Activated T-cell treated with anti-CD3 and anti-CD28 coated beads, Interleukin-2, amount 50 U/mL, for 1 hour (primary cell): ENCODE results near the gene ENDOV.

ENCODE experiments used
- DNase-seq: peaks from one replicate; pipeline ENCODE4 v3.0.0-alpha.2; 2020

The ENDOV gene

GRCh38 chr17:80416260-80416939, 1.4 kb downstream of the ENDOV start:
- DNase-seq = no peak

- DNase-seq = no peak
Observed at GRCh38 chr17:80416940-80417293, 1.9 kb downstream of the ENDOV start.

- no peak for DNase-seq
Observed at GRCh38 chr17:80418589-80418988, 3.6 kb downstream of the ENDOV start.

- no peak for DNase-seq
Observed at GRCh38 chr17:80419255-80419654, 4.3 kb downstream of the ENDOV start.

- DNase-seq = no peak
Observed at GRCh38 chr17:80421381-80422090, 6.6 kb downstream of the ENDOV start.

GRCh38 chr17:80422276-80422675, 7.3 kb downstream of the ENDOV start:
- no peak for DNase-seq

- DNase-seq = no peak
Observed at GRCh38 chr17:80422981-80423380, 8.0 kb downstream of the ENDOV start.

- no peak for DNase-seq
Observed at GRCh38 chr17:80423536-80424225, 8.7 kb downstream of the ENDOV start.

GRCh38 chr17:80424261-80424660, 9.3 kb downstream of the ENDOV start:
- DNase-seq = no peak

- no peak for DNase-seq
Observed at GRCh38 chr17:80424878-80425765, 10.2 kb downstream of the ENDOV start.

GRCh38 chr17:80425835-80426426, 11.0 kb downstream of the ENDOV start:
- DNase-seq = no peak

- DNase-seq = peak; percentile 93
Observed at GRCh38 chr17:80426671-80427326, 11.8 kb downstream of the ENDOV start.

GRCh38 chr17:80427366-80428282, 12.7 kb downstream of the ENDOV start:
- DNase-seq = no peak

GRCh38 chr17:80428363-80428762, 13.4 kb downstream of the ENDOV start:
- no peak for DNase-seq

- no peak for DNase-seq
Observed at GRCh38 chr17:80428796-80429195, 13.8 kb downstream of the ENDOV start.

- DNase-seq = no peak
Observed at GRCh38 chr17:80429356-80430275, 14.6 kb downstream of the ENDOV start.

GRCh38 chr17:80430446-80431245, 15.7 kb downstream of the ENDOV start:
- DNase-seq = no peak

GRCh38 chr17:80431246-80432195, 16.6 kb downstream of the ENDOV start:
- DNase-seq = no peak
